Embryonic facial prominence (tissue), 1 donor: Measurements from ENCODE around the gene FHAD1.
A peak's percentile ranks its signal among the peaks of the same experiment; 100 is the strongest.
"Not testable (repeated sequence)": the region's sequence is repeated elsewhere in the genome, so short reads cannot be mapped to it uniquely, and the experiment has no call there.

ENCODE experiments used
- DNase-seq: peaks from one replicate; pipeline ENCODE4 v3.0.0-alpha.2; 2016; ENCODE audit errors: extremely low spot score

The FHAD1 gene

DNA sequence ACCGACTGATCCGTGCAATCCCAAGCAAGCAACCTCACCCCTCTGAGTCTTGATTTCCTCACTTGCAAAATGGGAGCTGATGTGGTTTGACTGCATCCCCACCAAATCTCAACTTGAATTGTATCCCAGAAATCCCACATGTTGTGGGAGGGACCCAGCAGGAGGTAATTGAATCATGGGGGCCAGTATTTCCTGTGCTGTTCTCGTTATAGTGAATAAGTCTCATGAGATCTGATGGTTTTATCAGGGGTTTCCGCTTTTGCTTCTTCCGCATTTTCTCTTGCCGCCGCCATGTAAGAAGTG, 58.4 kb downstream of the FHAD1 start:
- DNase-seq, result no peak

DNA sequence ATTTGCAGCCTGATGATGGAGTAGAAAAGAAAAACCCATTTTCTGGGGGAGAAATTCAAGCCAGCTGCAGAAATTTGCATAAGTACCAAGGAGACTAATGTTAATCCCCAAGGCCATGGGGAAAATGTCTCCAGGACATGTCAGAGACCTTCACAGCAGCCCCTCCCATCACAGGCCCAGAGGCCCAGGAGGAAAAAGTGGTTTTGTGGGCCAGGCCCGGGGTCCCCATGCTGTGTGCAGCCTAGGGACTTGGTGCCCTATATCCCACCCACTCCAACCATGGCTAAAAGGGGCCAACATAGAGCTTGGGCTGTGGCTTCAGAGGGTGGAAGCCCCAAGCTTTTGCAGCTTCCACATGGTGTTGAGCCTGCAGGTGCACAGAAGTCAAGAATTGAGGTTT, 59.3 kb downstream of the FHAD1 start:
- not testable (repeated sequence) for DNase-seq

- no peak for DNase-seq
Measured at GRCh38 chr1:15308135-15308534, 61.1 kb downstream of the FHAD1 start.

DNA sequence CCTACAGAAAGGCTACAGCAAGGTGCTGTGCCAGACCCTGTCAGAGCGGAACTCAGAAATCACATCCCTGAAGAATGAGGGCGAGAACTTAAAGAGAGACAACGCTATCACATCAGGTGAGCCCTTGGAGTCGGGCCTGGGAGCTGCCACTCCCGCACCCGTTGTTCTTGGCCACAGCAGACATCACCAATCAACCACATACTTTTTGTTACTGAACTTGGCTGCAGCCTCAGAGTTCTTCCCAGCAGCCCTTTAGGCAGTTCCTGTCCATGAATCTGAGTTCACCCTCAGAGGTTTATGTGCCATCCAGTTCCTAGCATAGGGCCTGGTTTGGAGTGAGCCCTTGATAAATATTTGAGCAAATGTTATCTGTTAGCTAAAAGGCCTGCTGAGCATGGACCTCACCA, 61.6 kb downstream of the FHAD1 start:
- DNase-seq, result no peak

DNA sequence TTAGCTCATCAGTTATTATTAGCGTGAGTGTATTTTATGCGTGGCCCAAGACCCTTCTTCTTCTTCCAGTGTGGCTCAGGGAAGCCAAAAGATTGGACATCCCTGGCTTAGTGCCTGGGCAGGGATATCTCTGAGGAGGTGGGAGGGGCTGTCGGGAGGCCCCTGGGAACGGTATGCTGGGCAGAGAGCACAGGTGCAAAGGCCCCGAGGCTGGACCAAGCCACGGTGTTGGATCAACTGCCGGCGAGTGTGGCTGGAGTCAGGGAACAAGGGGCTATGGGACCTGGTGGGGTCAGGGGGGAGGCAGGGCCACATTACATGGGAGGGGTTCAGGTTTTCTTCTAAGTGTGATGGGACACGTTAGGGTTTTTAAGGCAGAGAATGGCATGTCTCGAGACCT, 62.7 kb downstream of the FHAD1 start:
- no peak for DNase-seq

DNA sequence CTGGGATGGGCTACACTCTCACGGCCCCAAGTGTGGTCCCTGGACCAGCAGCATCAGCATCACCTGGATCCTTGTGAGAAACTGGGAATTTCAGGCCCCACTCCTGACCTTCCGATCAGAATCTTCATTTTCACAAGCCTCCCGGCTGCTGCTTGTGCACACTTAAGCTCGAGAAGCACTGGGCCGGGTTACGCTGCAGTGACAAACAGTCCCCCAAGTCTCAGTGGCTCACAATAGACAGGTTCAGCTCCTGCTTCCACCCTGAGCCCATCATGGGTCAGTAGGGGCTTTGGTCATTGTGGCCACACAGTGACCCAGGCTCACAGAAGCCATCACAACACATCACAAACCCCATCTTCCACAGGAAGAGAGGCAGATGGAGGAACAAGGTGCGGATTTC, 63.5 kb downstream of the FHAD1 start:
- DNase-seq, result no peak

DNA sequence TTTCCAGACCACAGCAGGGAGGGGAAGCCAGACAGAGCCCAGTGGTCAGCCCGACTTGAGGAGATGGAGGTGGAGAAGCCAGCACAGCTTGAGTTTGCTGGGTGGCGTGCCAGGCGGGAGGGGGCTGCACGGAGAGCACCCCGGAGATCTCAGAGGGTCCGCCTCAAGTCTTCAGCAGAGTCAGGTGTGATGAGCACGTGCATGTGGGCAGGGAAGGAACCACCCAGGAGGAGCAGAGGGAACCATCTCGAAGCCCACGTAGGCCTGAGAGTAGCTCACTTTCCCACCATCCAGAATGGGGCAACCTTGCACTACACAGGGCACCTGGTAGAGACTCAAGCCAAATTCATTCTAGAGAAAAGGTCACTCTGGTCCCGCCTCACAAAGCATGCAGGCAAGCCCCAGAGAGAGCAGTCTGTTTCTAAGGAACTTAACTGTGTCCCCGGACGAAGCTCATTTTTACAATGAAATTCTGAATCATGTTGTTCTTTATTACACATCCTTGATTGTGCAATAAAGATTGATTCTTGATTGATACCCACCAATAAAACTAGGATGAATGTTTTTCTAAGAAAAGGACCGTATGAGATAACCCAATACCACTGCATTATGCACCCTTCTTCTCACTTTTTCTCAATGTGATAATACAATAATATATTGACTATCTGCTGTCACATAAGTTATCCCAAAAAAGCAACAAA, 64.2 kb downstream of the FHAD1 start:
- DNase-seq, result no peak

- DNase-seq, result no peak
Measured at GRCh38 chr1:15311880-15312279, 64.9 kb downstream of the FHAD1 start.

DNA sequence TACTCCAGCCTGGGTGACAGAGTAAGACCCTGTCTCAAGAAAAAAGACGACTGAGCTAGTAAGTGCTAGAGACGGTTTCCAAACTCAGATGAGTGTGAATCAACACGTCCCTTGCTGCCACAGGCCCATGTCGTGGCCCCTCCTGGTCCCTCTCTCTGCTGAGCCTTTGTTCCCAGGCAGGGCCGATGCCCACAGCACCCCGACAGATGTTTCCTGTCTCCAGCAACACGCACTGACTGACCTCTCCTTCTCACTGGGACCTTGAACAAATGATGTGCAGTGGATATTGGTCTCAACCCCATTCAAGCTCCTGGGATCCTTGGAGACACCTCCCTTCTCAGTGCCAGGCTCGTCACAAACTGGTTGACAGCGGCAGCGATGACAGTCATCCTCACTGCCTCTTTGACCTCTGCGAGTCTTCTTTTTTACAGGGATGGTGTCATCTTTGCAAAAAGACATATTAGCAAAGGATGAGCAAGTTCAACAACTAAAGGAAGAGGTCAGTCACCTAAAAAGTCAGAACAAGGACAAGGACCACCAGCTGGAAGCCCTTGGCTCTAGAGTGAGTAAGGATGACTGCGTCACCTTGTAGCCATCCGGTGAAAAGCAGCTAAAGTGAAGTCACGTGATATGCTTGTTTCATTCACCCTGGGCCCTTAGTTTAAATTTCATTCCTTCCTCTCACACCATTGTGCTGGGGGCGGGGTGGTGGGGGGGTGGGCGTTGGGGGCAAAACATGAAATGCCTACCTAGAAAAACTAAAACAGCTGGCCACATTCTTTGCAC, 65.8 kb downstream of the FHAD1 start:
- no peak for DNase-seq

- no peak for DNase-seq
Measured at GRCh38 chr1:15314328-15315281, 67.6 kb downstream of the FHAD1 start.

GRCh38 chr1:15315815-15316214, 68.8 kb downstream of the FHAD1 start:
- DNase-seq, result no peak

DNA sequence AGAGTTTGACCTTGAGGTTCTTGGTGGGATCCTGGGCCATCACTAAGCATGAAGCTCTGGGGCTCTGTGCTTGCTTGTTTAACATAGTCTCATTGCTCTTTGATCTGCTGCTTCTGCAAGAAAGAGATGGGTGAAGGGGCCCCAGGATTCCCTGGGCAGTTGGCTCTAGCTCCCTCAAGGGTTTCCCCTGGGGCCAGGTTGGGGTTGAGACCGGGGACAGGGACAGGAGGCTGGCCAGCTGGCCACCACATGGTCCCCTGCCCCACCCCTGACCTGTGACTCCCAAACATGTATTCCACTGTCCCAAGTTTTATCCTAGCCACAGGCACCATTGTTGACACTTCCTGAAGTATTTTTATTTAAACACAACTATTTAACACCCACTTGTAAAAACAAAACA, 69.5 kb downstream of the FHAD1 start:
- DNase-seq, result no peak

- no peak for DNase-seq
Measured at GRCh38 chr1:15320267-15320666, 73.2 kb downstream of the FHAD1 start.

DNA sequence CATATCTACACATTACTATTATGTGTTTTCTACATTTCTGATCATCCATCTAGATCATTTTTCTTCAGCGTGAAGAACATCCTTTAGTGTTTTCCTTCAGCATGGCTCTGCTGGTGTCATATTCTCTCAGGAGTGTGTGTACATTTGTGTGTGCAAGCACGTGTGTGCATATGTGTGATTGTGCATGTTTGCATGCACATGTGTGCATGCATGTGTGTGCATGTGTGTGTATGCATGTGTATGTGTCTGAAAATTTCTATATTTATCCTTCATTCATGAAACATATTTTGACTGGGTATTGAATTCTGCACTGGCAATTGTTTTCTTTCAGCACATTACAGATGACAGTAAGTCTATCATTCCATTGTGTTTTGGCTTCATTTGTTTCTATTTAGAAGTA, 74.6 kb downstream of the FHAD1 start:
- no peak for DNase-seq

- DNase-seq, result no peak
Measured at GRCh38 chr1:15322648-15323350, 75.8 kb downstream of the FHAD1 start.

- peak; percentile 42 for DNase-seq
Measured at GRCh38 chr1:15323351-15323988, 76.4 kb downstream of the FHAD1 start.

DNA sequence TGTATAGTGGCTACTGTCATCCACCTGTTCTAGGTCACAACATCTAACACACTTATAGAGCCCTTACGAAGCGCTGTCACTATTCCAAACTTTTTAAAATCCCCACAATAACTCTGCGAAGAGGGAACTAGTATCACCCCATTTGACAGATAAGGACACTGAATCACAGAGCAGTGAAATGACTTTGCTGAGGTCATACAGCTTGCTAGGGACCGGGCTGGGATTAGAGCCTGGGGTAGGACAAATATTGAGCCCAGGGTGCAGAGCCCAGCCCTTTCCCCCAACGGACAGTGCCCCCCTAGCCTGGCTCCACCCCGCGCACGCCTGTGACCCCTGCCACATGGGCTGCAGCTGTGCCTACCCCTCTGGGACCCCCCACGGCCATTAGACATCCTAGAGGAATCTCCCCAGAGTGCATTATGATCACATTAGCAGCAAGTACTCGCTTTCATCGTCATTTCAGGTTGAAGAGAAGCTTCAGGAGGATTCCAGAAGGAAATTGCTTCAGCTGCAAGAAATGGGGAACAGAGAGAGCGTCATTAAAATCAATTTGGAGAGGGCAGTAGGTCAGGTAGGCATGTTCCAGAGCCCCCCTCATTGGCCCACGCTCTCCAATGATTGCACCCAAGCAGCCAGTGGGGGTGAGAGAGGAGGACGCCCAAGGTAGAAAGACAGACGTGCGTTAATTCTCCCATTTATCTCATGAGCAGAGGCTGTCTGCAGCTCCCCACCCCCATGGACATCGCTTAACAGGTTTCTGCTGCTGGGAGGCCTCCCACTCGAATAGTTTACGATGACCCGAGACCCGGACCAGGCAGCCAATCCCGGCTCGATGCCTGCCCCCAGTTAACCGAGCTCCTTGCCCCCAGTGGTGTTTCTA, 77.2 kb downstream of the FHAD1 start:
- no peak for DNase-seq

GRCh38 chr1:15324869-15325335, 77.9 kb downstream of the FHAD1 start:
- no peak for DNase-seq

DNA sequence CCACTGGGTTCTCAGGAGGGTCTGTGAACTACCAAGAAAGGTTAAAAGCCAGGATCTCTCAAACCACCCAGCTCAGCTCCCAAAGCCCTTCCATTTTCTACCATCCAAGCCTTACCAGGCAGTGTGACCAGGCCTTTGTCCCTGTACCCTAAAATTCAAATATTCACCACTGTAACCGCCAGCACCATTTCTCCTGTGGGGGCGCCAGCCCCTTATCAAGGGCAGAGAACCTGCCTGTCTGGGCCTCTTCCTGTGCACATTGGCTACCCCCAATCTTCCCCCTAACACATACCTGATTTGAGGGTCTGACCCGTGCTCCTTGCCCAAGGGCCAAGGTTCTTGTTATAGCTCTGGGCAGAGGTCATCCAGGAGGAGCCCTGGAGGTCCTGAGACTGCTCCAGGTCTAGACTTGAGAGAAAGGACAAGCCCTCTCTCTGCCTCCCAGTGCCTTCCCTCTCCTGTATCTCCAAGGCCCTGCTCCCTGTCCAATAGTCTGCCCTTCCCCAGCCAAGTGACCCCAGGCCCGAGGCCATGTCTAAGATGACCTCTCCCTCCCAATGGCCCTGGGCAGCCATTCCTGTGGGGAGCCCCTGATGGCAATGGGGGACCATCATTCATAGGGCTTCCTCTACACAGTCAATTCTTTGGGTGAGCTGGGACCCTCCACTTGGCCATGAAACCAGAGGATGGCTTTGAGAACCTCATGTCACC, 78.5 kb downstream of the FHAD1 start:
- DNase-seq, result no peak
